ENCODE data around the gene KDM7A.

DNA sequence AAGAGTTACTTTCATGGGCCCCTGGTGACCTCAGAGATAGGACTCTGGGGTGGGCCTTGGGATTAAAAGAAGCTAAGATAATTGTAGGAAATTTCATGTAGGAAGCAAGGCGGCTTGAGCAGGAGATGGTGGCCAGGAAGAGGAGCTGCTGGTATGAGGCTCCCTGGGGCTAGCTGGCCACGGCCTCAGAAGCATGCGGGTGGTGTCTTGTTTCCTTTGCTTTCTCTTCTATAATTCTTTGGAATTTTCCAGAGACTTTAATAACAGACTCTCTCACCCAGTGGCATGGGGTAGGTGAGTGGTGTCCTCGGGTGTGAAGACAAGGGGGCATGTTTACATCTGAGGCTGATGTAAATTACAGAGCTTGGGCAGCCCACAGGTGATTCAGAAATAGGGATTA, 41.9 kb upstream of the KDM7A start:
- TF ChIP-seq, protein P1, sequence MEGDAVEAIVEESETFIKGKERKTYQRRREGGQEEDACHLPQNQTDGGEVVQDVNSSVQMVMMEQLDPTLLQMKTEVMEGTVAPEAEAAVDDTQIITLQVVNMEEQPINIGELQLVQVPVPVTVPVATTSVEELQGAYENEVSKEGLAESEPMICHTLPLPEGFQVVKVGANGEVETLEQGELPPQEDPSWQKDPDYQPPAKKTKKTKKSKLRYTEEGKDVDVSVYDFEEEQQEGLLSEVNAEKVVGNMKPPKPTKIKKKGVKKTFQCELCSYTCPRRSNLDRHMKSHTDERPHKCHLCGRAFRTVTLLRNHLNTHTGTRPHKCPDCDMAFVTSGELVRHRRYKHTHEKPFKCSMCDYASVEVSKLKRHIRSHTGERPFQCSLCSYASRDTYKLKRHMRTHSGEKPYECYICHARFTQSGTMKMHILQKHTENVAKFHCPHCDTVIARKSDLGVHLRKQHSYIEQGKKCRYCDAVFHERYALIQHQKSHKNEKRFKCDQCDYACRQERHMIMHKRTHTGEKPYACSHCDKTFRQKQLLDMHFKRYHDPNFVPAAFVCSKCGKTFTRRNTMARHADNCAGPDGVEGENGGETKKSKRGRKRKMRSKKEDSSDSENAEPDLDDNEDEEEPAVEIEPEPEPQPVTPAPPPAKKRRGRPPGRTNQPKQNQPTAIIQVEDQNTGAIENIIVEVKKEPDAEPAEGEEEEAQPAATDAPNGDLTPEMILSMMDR (IDR thresholded peaks at IDR 0.05; ENCODE audit: poor library complexity): no peak
- TF ChIP-seq EZH2phosphoT487 (IDR thresholded peaks at IDR 0.05; ENCODE audit: low read depth, severe bottlenecking, unreplicated experiment): no peak

Data from hepatocyte (in vitro differentiated cells).